Germinal center (tissue), 1 donor: Measurements from ENCODE around the gene COX5A.
"Not testable (repeated sequence)": the region's sequence is repeated elsewhere in the genome, so short reads cannot be mapped to it uniquely, and the experiment has no call there.

Source experiments
- DNase-seq: peaks from one replicate; pipeline ENCODE4 v3.0.0; 2012; ENCODE audit warnings: mixed read lengths, low spot score

COX5A gene

GRCh38 chr15:74901612-74902063, 36.2 kb downstream of the COX5A start:
- peak; percentile 84 for DNase-seq

- no peak for DNase-seq
These were observed 40.6 kb downstream of the COX5A start for GRCh38 chr15:74897300-74897701.

GRCh38 chr15:74896316-74896715, 41.6 kb downstream of the COX5A start:
- no peak for DNase-seq

- no peak for DNase-seq
These were observed 42.0 kb downstream of the COX5A start for GRCh38 chr15:74895830-74896229.

- not testable (repeated sequence) for DNase-seq
These were observed 43.5 kb downstream of the COX5A start for GRCh38 chr15:74894383-74894782.

GRCh38 chr15:74893627-74894026, 44.2 kb downstream of the COX5A start:
- no peak for DNase-seq

- DNase-seq = no peak
These were observed 44.9 kb downstream of the COX5A start for GRCh38 chr15:74892931-74893330.

- no peak for DNase-seq
These were observed 45.6 kb downstream of the COX5A start for GRCh38 chr15:74892313-74892712.

GRCh38 chr15:74891469-74891868, 46.4 kb downstream of the COX5A start:
- no peak for DNase-seq

- DNase-seq = no peak
These were observed 47.3 kb downstream of the COX5A start for GRCh38 chr15:74890665-74890960.

GRCh38 chr15:74889883-74890664, 47.8 kb downstream of the COX5A start, which contains the start of gene MPI:
TSS of gene MPI (plus strand) at chr15:74890042. CDS start at chr15:74890074, 32 bp downstream.
- DNase-seq = peak; percentile 95

- no peak for DNase-seq
These were observed 48.4 kb downstream of the COX5A start for GRCh38 chr15:74889390-74889882.

GRCh38 chr15:74888716-74889115, 49.2 kb downstream of the COX5A start:
- DNase-seq = no peak

- not testable (repeated sequence) for DNase-seq
These were observed 50.2 kb downstream of the COX5A start for GRCh38 chr15:74887537-74888193.

GRCh38 chr15:74885461-74885860, 52.4 kb downstream of the COX5A start:
- no peak for DNase-seq

- no peak for DNase-seq
These were observed 53.2 kb downstream of the COX5A start for GRCh38 chr15:74884428-74885223.

GRCh38 chr15:74882528-74882927, 55.3 kb downstream of the COX5A start:
- no peak for DNase-seq

GRCh38 chr15:74878273-74878672, 59.6 kb downstream of the COX5A start:
- DNase-seq = no peak

- DNase-seq = peak; percentile 33
These were observed 64.0 kb downstream of the COX5A start for GRCh38 chr15:74873756-74874424.

GRCh38 chr15:74873036-74873755, 64.7 kb downstream of the COX5A start, which contains the start of gene SCAMP2:
TSS of gene SCAMP2 (minus strand) at chr15:74873365. CDS start at chr15:74873255, 110 bp downstream.
- DNase-seq = peak; percentile 97

GRCh38 chr15:74872702-74873035, 65.2 kb downstream of the COX5A start:
- no peak for DNase-seq
